IMR-90 (cell line): ENCODE results near the gene HDHD3.

ENCODE experiments used
- CTCF ChIP-seq: conservative IDR thresholded peaks from 2 replicates; pipeline ENCODE4 v1.5.1; 2012; ENCODE audit warnings: mild to moderate bottlenecking, low read depth, low read length, improper control_type of control experiment
- MXI1 ChIP-seq: IDR thresholded peaks from 2 replicates; pipeline ENCODE4 v1.6.1; 2012; ENCODE audit warnings: low read depth, mild to moderate bottlenecking, low read length, moderate library complexity, borderline replicate concordance

GRCh38 chr9:113373676-113374392 lies 3.0 kb downstream of the HDHD3 start:
- no peak for TF ChIP-seq CTCF
- no peak for TF ChIP-seq MXI1
